Stimulated activated CD4-positive, alpha-beta T cell treated with anti-CD3 and anti-CD28 coated beads, TNF-alpha, amount 100 ng/mL, for 24 hours (primary cell): ENCODE data around the gene PRPF31.

ENCODE experiments used
- DNase-seq, 3 experiments: peaks; one replicate each; pipeline ENCODE4 v3.0.0-alpha.2; 2020; ENCODE audit warnings: low read depth in 3 of 3

Gene PRPF31

GRCh38 chr19:54141356-54141755, 25.8 kb downstream of the PRPF31 start:
- DNase-seq = no peak

DNA sequence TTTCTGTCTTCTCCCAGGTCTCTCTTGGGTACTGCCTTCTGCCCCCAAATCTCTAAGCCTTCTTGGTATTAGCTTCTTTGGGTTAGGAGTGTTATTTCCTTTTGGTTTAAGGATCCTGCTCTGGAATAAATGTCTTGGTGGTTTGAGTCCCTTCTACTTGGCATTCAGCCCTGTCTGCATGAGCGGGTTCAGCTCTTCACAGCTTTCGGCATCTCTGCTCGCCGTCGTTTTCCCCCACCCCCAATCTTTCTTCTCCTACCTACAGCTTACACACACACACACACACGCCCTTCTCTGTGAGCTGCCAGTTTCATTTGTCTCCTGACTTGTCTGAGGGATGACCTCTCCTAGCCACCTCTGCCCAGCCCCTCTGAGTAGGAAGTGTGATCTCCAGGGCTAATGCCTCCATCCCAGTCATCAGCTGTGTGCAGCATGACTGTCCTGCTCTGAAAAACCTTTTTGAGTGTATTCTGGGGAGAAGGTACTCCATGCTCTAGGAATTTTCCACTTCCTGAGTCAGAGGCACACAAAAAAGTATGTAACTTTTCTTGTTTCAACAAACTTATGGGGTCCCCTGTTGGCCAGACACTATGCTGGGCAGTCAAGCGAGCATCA, 26.7 kb downstream of the PRPF31 start:
- DNase-seq = no peak

DNA sequence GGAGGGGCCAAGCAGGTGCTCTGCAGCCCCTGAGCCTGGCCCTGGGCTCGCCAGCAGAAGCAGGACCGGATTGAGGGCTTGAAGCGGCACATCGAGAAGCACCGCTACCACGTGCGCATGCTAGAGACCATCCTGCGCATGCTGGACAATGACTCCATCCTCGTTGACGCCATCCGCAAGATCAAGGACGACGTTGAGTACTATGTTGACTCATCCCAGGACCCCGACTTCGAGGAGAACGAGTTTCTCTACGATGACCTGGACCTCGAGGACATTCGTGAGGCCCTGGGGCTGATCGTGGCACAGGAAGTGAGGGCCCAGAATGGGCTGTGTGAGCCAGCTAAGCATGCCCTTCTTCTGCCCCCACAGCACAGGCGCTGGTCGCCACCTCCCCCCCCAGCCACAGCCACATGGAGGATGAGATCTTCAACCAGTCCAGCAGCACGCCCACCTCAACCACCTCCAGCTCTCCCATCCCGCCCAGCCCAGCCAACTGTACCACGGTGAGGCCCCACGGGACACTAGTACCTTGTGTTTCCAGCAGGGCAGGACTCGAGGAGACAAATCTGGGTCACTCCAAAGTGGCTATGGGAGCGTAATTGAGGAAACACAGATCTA, 30.1 kb downstream of the PRPF31 start:
- DNase-seq = no peak

DNA sequence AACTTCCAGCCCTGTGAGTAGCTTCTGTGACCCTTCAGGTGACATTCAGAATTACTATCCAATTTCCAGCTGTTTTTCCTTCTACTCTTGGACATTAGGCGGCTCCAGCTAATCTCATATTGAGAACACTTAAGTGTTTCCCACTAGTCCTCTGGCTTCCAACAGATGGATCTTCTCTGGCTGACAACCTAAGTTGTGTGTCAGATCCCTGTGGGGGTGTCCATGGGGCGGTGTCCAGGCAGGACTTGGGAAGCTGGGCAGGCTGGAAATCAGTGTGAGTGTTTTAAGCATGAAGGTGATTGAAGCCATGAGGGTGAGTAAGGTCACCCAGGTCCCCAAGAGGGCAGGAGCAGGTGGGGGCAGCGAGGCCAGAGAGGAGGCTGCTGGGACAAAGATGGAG, 32.1 kb downstream of the PRPF31 start:
- DNase-seq = no peak

- no peak for DNase-seq
Measured at GRCh38 chr19:54148158-54148557, 32.6 kb downstream of the PRPF31 start.

GRCh38 chr19:54149021-54149812, 33.7 kb downstream of the PRPF31 start:
- DNase-seq = no peak

DNA sequence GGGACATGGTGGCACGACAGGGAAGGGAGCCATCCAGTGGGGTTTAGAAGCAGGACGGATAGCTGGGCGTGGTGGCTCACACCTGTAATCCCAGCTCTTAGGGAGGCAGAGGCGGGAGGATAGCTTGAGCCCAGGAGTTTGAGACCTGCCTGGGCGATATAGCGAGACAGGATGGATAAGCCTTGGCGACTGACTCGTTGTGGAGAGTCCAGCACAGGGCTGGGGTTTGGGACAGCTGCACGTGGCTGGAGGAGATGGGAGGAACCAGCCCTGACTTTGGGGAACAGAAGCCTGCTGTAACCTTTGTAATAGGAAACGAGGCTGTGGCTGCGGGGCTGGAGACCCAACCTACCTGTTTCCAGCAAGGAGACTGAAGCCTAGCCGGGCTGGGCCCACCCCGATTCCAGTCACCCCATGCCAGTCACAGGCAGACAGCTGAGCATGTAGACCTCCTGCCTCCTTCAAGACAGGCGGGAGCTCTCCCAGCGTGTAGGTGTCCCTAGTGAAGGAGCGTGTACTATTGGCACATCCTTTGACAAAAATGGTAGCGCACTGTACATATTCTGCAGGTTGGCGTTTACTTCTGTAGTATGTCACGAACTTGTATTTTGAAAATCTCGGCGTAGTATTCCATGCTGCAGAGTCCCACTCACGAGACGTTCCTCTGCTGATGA, 35.9 kb downstream of the PRPF31 start:
- no peak for DNase-seq

- no peak for DNase-seq
Measured at GRCh38 chr19:54152267-54152666, 36.7 kb downstream of the PRPF31 start.

GRCh38 chr19:54152878-54153524, 37.4 kb downstream of the PRPF31 start:
- no peak for DNase-seq

- DNase-seq = no peak
Measured at GRCh38 chr19:54153731-54154326, 38.3 kb downstream of the PRPF31 start.

GRCh38 chr19:54154603-54155345, 39.2 kb downstream of the PRPF31 start:
- no peak for DNase-seq

DNA sequence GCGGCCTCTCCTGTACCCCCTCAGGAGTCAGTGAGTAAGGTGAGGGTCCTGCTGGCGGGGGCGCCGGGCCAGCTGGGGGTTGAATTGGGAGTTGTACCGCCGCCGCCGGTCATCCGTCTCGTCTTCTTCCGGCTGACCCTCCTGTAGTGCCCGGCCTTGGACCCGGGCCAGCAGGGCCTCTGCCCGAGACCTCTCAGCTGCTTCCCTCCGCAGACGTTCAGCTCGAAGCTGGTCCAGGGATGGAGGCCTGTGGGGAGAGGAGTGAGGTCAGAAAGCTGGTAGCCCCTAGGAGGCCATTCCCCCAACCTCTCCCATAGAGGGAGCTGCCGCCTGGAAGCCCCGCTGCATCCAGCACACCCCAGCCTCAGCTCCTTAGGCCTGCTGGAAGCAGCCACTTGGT, 40.1 kb downstream of the PRPF31 start:
- no peak for DNase-seq

DNA sequence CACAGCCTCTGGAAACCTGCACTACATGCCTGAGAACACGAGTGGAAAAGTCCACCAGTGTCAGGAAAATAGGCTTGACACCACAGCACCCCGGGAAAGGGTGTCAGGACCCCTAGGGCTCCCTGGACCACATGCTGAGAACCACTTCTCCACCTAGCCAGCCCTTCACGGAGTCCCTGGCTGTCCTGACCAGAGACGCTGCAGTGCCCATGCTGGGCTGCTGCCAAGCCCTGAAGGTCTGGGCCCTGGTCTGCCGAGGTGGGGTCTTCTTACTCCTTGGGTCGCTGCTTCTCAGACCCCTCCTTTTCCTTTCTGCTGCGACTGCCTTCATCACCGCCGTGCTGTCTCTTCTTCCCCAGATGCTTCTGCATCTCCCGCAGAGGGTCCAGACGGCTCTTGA, 40.9 kb downstream of the PRPF31 start:
- DNase-seq = no peak

- no peak for DNase-seq
Measured at GRCh38 chr19:54156953-54157352, 41.4 kb downstream of the PRPF31 start.

DNA sequence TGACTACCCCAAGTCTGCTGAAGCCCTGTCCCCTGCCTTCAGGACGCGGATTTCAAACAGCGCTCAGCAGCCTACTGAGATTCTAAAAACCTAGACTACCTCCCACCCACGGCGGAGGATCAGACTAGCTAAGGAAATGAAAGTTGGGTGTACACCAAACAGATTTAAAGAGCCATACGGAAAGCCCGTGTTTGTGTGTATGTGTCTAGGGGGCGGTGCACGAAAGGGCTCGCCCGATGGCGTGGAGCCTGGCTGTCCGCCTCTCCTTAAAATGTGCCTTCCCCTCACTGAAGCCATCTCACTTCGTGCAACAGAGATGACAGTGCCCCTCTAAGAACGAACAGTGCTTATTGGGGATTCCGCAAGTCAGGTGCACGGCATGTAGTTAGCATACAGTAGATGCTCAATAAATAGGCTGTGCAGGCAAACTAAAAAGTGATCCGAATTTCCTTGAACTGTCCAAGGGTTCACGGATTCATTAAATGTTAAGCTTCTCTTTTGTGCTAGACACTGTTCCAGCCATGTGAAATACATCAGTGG, 43.3 kb downstream of the PRPF31 start:
- DNase-seq = peak in 1 of 3 experiments; percentile 30

DNA sequence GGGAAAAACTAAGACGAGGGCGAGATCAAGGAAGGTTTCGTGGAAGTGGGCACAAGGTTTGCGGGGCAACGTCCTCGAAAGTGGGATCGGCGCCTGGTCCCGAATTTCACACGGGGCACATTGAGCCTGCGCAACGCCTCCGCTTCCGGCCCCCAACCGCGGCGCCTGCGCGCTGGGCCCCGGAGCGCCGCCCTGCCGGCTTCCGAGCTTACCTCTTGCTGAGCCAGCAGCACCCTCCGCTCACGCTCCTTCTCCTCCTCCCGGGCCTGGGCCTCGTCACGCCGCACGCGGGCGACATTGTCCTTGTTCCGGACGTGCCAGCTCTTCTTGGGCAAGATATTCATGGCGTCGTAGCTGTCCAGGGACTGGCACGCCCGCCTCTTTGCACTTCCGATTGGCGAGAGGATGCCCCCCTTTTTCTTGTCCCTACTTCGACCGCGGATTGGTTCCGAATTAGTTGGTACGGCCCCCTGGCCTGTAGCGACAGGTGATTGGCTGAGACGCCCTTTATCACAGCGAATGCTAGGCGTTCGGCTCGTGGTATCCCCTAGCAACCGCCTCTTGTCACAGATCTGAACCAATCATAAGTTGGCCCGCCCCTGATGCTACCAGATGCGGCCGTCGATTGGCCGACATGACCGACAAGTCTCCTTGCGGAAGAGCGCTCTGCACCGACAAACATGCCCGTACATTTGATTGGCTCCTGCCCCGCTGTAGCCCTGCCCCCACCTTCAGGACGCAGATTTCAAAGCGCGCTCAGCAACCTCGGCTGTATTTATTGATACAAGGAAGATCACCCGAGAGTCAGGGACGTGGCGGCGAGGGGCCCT, 44.0 kb downstream of the PRPF31 start, which contains the start of gene LENG1:
LENG1 (minus strand) TSS at position 370 of the 830 bp plus-strand sequence; CDS start at position 344, 26 bp downstream.
- DNase-seq = peak; percentile 95 to 99 (median 98)

DNA sequence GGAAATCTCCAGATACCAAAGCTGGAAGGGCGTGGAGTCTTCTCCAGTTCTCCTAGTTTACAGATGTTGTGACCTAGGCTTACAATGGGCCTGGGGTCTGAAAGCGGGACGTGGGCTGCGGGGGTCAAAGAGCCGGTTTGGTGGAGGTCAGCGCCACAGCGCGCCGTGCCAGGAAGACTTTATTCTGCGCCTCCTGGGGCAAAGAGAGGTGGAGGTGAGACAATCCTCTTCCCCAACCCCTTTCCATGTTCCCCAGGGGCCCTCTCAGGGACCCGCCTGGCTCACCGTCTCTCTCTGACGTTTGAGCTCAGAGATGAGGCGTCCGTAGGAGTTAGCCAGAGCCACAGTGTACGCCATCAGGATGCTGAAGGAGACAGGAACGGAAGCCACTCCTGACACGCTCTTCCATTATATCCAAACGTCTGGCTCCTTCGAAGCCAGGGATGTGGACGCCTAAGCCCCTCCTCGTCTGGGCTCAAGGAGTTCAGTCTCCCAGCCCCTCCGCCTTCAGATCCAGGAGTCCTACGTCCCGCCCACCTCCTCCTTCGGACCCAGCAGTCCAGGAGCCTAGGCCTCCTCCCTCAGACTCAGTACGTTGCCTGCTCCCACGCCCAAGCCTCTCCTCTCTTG, 44.7 kb downstream of the PRPF31 start:
- DNase-seq = no peak

DNA sequence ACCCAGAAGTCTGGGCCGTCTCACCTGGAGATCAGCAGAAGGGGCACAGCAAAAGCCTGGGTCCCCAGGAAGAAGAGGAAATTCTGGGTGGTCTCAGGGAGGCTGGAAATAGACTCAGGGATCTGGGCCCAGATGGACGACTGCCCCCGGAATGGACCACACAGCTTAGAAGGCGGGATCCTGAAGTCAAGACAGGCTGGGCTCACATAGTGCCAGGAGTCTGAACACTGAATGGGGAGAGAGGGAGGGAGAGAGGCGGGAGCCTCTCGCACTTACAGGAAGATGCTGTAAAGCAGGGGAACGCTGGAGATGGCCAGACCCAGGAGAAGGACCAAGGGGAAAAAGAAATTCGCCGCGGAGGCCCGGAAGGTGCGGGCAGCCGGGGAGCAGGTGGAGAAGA, 45.3 kb downstream of the PRPF31 start:
- DNase-seq = no peak

GRCh38 chr19:54162241-54162805, 46.8 kb downstream of the PRPF31 start:
- DNase-seq = peak; percentile 56 to 83 (median 64)
